HG03558 (cell line): ENCODE data around the gene GRAMD1B.
"Not testable (repeated sequence)": the region's sequence is repeated elsewhere in the genome, so short reads cannot be mapped to it uniquely, and the experiment has no call there.

Source experiments
- ATAC-seq: cut with Tn5 transposase; IDR thresholded peaks from one replicate; pipeline ENCODE4 v1.9.1; 2021; ENCODE audit warnings: moderate number of reproducible peaks; ENCODE audit not compliant: unreplicated experiment; ENCODE audit errors: extremely low read depth

The GRAMD1B gene

GRCh38 chr11:123558536-123559315 is 128.7 kb downstream of the GRAMD1B start:
- no peak for ATAC-seq

GRCh38 chr11:123559523-123559955 is 129.5 kb downstream of the GRAMD1B start:
- no peak for ATAC-seq

- no peak for ATAC-seq
These were observed 129.9 kb downstream of the GRAMD1B start for GRCh38 chr11:123560006-123560405.

DNA sequence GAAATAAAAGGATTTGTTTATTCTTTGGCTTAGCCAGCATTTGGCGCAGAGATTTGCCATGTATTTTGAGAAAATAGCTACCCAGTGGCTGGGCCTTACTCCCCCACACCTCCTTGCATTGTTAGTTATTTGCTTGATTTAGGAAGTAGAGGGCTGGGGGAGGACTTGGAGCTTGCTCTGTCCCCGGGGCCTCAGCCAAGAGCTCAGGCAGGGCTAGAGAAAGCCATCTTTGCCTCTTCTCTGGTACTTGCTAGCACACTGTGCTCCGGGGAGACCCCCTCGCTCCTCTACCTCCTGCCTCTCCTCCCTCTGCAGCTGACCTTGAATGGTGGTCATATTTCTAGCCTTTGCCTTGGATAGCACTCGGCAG is 131.3 kb downstream of the GRAMD1B start:
- no peak for ATAC-seq

DNA sequence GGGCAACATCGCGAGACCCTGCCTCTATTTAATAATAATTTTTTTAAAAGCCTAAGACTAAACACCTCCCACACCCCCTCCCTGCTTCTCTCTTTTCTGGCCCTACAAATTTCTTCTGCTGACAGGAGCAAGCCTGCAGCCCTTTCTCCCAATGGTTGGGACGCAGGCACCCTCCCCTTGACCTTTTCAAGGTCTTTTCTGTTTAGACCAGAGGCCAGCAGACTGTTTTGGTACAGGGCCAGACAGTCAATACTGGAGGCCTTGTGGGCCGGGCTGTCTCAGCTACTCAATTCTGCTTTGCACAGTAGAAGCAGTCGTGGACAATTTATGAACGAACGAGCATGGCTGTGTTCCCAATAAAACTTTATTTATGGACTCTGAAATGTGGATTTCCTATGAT is 132.1 kb downstream of the GRAMD1B start:
- no peak for ATAC-seq

DNA sequence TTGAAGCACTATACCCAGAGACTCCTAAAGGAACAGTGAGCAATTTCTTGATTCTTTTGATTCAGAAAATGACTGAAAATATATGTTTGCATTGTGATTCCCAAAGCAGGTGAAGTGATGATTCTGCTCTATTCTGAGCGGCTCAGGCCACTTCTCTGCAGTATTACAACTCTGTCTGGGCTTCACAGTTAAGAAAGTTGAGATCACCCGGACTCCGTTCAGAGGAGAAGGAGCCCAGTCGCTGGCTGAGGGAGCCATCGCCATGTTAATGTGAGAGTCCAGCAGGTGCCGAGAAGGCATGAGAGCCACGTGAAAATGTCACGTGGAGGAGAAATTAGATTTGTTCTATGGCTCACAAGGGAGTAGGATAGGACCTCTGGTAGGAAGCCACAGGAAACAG is 132.8 kb downstream of the GRAMD1B start:
- ATAC-seq: no peak

GRCh38 chr11:123564221-123564620 is 134.2 kb downstream of the GRAMD1B start:
- ATAC-seq: no peak

- ATAC-seq: no peak
These were observed 136.8 kb downstream of the GRAMD1B start for GRCh38 chr11:123566852-123567251.

DNA sequence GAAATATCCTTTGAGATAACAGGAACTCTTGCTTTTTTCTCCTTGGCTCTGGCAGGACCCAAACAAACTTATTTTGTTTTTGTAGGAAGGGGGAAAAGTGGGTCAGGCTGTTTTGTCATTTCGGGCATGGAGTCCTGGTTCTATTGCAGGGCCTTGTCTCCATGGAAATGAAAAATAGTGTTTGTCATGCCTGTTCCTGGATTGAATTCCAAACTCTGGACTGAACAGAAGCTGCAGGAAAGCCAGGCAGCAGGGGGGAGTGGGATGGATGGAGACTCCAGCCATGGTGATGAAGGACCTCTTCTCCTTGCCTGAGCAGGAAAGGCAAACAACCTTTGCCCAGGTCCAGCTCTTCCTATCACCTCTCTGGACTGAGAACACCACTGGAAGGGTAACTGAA is 137.4 kb downstream of the GRAMD1B start:
- no peak for ATAC-seq

DNA sequence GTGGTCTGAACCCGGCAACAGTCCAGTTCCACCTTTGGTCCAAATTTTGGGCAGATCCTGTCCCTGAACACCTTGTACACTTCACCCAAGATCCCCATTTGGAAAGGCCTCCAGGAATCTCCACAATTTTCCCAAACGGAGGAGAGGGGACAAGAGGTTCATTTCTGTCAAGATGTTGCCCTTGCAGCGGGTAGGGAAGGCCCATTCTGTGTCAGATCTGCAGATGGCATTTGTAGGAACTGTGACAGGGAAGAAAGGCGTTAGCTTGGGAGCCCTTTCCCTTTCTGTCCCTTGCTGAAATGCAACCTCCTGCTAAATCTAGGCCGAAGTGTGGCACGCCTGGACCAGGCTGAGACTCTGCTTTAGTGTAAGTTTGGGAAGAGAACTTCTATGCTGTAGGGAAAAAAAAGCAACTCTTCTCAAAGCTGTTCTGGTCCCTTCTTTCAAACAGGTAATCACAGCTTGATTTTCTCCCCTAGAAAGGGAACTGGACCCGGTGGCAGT is 138.3 kb downstream of the GRAMD1B start:
- no peak for ATAC-seq

GRCh38 chr11:123569393-123569792 is 139.3 kb downstream of the GRAMD1B start:
- no peak for ATAC-seq

GRCh38 chr11:123570939-123571580 is 141.0 kb downstream of the GRAMD1B start:
- no peak for ATAC-seq

DNA sequence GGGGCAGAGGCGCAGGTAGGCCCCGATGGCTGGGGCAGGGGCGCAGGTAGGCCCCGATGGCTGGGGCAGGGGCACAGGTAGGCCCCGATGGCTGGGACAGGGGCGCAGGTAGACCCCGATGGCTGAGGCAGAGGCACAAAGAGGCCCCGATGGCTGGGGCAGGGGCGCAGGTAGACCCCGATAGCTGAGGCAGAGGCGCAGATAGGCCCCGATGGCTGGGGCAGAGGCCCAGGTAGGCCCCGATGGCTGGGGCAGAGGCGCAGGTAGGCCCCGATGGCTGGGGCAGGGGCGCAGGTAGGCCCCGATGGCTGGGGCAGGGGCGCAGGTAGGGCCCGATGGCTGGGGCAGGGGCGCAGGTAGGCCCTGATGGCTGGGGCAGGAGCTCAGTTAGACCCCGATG is 142.7 kb downstream of the GRAMD1B start:
- ATAC-seq: not testable (repeated sequence)

DNA sequence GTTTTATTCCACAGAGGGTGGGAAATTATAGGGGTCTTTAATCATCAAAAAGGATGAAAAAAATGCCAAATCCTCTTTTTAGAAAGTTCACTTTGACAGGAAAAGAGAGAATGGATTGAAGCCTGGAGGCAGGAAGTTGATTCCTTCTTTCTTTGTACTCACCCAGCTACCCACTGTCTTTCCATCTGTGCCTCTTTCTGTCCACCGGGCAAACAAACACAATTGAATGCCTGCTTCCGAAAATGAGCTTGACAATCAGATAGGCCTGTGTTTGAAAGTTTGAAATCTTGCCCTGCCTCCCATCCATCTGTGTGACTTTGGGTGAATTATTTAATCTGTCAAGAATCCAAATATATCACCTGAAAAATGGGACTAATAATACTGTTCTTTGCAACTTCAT is 143.2 kb downstream of the GRAMD1B start:
- no peak for ATAC-seq

GRCh38 chr11:123575441-123575840 is 145.4 kb downstream of the GRAMD1B start:
- no peak for ATAC-seq

DNA sequence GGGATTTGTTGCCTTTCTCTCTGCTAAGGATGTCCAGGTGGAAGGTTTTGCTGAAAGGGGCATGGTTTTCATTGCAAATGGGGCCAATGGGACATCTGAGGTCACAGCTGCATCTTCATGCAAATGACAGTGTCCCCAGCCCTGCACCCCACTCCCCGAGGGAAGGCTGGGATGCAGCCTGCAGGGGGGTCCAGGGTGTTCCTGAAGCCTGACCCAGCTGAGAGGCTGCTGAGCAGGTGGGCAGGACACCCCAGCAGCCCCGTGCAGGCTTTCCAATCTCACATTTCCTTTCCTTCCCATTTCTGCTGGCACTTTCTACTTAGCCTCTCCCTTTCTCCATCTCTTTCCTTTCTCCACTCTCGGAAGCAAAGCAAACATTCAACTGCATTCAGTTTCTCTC is 146.0 kb downstream of the GRAMD1B start:
- no peak for ATAC-seq

- ATAC-seq: no peak
These were observed 146.4 kb downstream of the GRAMD1B start for GRCh38 chr11:123576501-123576900.

- no peak for ATAC-seq
These were observed 147.1 kb downstream of the GRAMD1B start for GRCh38 chr11:123577081-123577598.

GRCh38 chr11:123578778-123579481 is 148.9 kb downstream of the GRAMD1B start:
- ATAC-seq: no peak

DNA sequence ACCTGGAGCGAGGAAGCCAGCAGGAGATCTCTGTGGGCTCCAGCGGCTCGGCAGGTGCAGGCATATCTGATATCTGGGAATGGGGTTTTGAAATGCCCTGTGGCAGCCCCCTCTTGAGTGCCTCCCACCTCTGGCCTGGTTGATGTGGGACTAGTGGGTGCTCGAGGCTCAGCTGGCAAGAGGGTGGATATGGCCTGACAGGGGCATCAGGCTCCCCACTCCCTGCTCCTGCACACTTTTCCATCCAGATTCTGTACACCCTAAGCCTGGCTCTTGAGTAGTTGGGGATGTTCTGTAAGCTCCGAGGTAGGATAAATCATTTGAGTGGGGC is 149.4 kb downstream of the GRAMD1B start:
- ATAC-seq: no peak

DNA sequence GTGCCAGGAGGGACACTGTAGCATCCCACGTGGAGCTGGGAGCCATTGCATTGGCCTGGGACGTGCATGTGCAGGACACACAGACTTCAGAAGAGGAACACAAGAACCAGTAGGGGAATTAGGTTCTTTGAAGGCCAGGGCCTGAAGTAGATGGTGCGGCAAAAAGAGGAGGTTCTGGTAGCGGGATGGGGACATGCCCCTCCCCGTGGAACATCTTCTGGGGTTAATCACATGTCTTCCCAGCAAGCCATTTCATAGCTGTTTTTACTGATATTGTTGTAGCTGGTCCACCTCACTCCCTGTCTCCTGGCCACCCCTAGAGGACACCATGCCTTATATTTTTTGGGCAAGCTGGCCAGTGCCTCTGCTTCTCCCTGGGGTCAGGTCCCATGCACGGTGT is 150.1 kb downstream of the GRAMD1B start:
- ATAC-seq: no peak
